GM12864 (cell line): ENCODE results near the gene LIMCH1.

Source experiments
- DNase-seq: peaks from one replicate; pipeline ENCODE4 v3.0.0-alpha.2; 2011; ENCODE audit warnings: low read depth
- H3K4me3 ChIP-seq: 2 replicates; pipeline ENCODE4 v1.5.1; 2011; ENCODE audit warnings: mild to moderate bottlenecking, low read depth, low read length, control low read depth
- TF ChIP-seq, protein P1 (sequence below): IDR thresholded peaks from 2 replicates; pipeline ENCODE4 v1.5.1; 2011; ENCODE audit warnings: low read depth, mild to moderate bottlenecking, moderate library complexity, low read length, control low read depth, inconsistent platforms; ENCODE audit errors: missing control alignments

LIMCH1 gene

DNA sequence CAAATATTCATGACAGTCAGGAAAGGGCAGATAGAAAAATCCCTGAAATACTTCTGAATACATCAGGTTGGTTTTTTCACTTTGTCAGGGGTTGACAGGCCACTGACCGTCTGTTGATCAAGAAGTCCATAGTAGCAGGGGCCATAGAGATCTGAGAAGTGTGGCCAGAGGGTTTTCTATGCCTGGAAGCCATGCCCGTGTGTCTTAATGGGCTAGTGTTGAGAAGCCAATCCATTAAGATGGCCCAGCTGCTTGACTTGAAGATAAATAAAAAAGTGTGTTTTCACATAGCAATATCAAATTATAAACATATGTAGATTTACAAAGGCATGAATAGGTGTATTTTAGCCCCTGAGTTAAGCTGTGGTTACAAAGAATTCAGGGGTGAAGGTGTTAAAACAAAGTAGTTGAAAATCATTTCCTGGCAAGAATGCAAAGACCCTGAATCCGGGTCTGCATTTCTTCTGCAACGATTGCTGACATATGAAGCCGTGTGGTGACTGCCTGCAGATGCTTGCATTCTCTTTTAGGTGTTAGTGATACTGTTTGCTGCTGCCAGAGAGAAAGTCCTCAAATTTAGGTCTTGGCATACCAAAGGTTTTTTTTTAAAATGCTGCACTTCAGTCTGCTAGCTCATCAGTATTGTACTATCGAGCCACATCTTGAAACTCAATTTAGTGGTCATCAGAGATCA lies 9.3 kb upstream of the LIMCH1 start:
- TF ChIP-seq, protein P1, sequence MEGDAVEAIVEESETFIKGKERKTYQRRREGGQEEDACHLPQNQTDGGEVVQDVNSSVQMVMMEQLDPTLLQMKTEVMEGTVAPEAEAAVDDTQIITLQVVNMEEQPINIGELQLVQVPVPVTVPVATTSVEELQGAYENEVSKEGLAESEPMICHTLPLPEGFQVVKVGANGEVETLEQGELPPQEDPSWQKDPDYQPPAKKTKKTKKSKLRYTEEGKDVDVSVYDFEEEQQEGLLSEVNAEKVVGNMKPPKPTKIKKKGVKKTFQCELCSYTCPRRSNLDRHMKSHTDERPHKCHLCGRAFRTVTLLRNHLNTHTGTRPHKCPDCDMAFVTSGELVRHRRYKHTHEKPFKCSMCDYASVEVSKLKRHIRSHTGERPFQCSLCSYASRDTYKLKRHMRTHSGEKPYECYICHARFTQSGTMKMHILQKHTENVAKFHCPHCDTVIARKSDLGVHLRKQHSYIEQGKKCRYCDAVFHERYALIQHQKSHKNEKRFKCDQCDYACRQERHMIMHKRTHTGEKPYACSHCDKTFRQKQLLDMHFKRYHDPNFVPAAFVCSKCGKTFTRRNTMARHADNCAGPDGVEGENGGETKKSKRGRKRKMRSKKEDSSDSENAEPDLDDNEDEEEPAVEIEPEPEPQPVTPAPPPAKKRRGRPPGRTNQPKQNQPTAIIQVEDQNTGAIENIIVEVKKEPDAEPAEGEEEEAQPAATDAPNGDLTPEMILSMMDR: no peak
- no peak overlapping the region for H3K4me3 ChIP-seq
- no peak for DNase-seq

DNA sequence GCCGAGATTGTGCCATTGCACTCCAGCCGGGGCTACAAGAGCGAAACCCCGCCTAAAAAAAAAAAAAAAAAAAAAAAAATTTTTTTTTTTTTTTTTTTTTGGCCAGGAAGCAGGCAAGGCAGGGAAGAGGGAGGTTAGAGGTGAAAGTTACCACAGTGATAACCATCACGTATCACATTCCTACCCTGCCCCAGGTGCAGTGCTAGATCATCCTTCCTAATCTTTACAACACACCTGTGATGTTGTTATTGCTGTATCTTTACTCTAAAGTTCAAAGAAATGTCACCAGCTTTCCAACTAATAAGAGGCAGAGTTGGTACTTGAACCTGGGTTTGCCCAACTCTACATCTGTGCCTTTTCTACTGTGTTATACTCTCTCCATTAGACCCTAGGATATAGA lies 7.2 kb upstream of the LIMCH1 start:
- TF ChIP-seq, protein P1: no peak
- DNase-seq: no peak
- no peak overlapping the region for H3K4me3 ChIP-seq

DNA sequence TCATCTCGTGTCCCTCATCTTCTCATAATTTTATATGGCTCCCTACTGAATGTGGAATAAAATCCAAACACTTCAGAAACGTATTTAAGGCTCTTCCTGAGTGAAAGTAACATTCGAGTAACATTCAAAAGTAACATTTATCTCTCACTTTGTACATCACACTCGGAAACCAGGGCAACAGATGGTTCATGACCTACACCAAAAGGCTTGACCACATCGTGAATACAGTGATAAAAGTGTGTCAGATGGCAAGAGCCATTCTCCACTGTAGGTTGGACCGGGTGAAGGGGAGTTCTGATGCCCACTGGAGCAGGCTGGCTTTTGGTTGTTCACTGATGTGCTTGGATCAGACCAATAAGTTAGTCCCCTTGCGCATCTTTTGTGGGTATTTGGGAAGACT lies 5.6 kb upstream of the LIMCH1 start:
- no peak overlapping the region for H3K4me3 ChIP-seq
- TF ChIP-seq, protein P1: no peak
- DNase-seq: no peak

DNA sequence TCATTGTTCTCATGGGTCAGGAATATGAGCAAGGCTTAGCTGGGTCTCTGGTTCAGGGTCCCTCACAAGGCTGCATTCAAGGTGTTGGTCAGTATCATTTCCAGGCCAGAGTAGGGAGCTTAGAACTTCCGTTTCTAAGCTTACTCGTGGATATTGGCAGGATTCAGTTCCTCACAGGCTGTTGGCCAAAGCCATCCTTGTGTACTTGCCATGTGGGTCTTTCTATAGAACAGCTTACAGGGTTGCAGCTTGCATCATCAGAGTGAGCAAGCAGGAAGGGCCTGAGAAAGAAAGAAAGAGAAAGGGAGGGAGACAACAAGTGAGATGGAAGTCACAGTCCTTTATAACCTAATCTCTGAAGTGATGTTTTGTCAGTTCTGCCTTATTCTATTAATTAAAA lies 5.1 kb upstream of the LIMCH1 start:
- no peak for DNase-seq
- TF ChIP-seq, protein P1: no peak
- no peak overlapping the region for H3K4me3 ChIP-seq

DNA sequence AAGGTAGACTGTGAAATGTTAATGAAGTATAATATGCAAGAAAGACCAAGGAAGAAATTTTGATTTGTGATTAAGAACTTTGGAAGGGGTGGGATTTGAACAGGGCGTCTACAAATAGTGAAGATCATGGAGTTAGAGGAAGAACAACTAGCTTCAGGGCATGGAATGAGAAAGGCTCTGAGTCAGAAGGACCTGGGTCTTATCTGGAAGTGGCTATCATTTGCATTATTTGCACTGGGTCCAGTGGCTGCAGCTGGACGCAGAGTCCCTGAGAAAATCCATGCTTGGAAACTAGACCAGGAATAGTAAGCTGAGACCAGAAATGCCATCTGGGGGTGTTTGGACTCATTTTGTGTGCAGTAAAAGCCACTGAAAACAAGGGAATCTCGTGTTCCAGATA lies 4.3 kb upstream of the LIMCH1 start:
- TF ChIP-seq, protein P1: no peak
- no peak for DNase-seq

DNA sequence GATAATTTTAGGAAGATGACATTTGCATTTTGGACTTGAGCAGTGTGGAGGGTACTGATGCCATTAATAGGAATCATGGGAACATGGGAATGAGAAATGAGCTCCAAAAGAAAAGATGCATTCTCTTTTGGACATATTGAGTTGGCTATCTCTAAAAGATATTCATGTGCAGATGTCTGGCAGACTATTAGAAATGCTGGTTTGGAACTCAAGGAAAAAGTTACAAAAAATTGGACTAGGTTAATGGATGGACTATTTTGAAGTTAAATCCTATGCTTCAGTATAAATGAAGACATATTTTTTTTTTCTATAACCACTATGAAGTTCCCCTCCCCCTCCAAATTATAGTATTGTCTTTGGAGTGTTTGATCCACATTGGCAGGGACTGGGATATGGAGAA lies 3.6 kb upstream of the LIMCH1 start:
- no peak for DNase-seq
- TF ChIP-seq, protein P1: no peak
- H3K4me3 ChIP-seq: no peak overlapping the region

More for the DNA sequence above, 4.3 kb upstream of the LIMCH1 start:
- no peak overlapping the region for H3K4me3 ChIP-seq

DNA sequence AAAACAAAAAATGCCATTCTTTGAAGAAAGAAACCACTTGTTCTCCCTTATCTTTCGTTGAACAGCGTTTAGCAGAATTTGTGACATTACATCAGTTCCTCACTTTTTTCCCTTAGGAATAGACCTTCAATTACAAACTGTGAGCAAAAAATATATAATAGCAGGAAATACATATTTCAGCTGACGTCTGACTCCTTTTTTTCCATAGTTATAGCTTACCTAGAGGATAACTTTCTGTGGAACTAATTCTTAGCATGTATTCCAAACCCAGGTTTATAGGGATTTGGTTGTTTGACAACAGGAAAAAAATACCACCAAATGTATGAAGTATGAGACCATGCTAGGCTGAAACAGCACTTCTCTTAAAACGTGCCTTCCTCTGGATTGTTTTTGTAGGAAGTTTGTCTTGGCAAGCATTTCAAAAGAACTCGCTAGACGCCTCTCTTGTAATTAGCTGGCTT lies 2.0 kb upstream of the LIMCH1 start:
- TF ChIP-seq, protein P1: no peak
- no peak overlapping the region for H3K4me3 ChIP-seq
- no peak for DNase-seq
